KMS-11 (cell line): ENCODE results near the gene TSNAXIP1.
"Not testable (repeated sequence)": the region's sequence is repeated elsewhere in the genome, so short reads cannot be mapped to it uniquely, and the experiment has no call there.

Source experiments
- H2AFZ ChIP-seq: fragments of 200-600 bp; sonication (generic); 2 replicates; pipeline ENCODE4 v1.6.1; 2016; ENCODE audit warnings: antibody characterized with exemption, mixed run types, low read depth
- H3K27ac ChIP-seq: fragments of 200-600 bp; sonication (generic); 2 replicates; pipeline ENCODE4 v1.6.1; 2016; ENCODE audit warnings: mild to moderate bottlenecking, mixed run types
- H3K27me3 ChIP-seq: fragments of 200-600 bp; sonication (generic); 2 replicates; pipeline ENCODE4 v1.6.1; 2017; ENCODE audit warnings: mild to moderate bottlenecking, low read depth, mixed run types, moderate library complexity; ENCODE audit not compliant: insufficient read depth
- H3K36me3 ChIP-seq: fragments of 200-600 bp; sonication (generic); 2 replicates; pipeline ENCODE4 v1.6.1; 2017; ENCODE audit warnings: mild to moderate bottlenecking, mixed run types; ENCODE audit not compliant: insufficient read depth
- H3K4me1 ChIP-seq: fragments of 200-600 bp; sonication (generic); 2 replicates; pipeline ENCODE4 v1.6.1; 2016; ENCODE audit warnings: mild to moderate bottlenecking, low read depth, mixed run types; ENCODE audit not compliant: poor library complexity, severe bottlenecking
- H3K4me2 ChIP-seq: fragments of 200-600 bp; sonication (generic); 2 replicates; pipeline ENCODE4 v1.7.0; 2016; ENCODE audit warnings: mild to moderate bottlenecking, mixed run types
- H3K4me3 ChIP-seq: fragments of 200-600 bp; sonication (generic); IDR thresholded peaks from 2 replicates; pipeline ENCODE4 v1.6.1; 2017; ENCODE audit warnings: low read depth, low read length, mixed read lengths; ENCODE audit not compliant: insufficient read depth
- H3K79me2 ChIP-seq: fragments of 200-600 bp; sonication (generic); 2 replicates; pipeline ENCODE4 v1.6.1; 2016; ENCODE audit warnings: low read depth, mixed run types; ENCODE audit not compliant: insufficient read depth
- H3K9ac ChIP-seq: fragments of 200-600 bp; sonication (generic); 2 replicates; pipeline ENCODE4 v1.6.1; 2016; ENCODE audit warnings: mild to moderate bottlenecking, mixed run types
- H4K20me1 ChIP-seq: fragments of 200-600 bp; sonication (generic); 2 replicates; pipeline ENCODE4 v1.6.1; 2016; ENCODE audit warnings: mild to moderate bottlenecking, mixed run types; ENCODE audit not compliant: insufficient read depth
- CTCF ChIP-seq: fragments of 200-600 bp; sonication (generic); conservative IDR thresholded peaks from 2 replicates; pipeline ENCODE4 v1.6.1; 2017; ENCODE audit warnings: low read depth, mild to moderate bottlenecking, antibody characterized with exemption, low read length, moderate library complexity, mixed read lengths

Gene TSNAXIP1

GRCh38 chr16:67860589-67861398 is 54.1 kb downstream of the TSNAXIP1 start:
- no peaks in the 10 kb centered on the region for H3K36me3 ChIP-seq
- no peak overlapping the region for H3K4me3 ChIP-seq
- no peak for TF ChIP-seq CTCF
- no peak overlapping the region for H3K9ac ChIP-seq
- peaks cover 65% of the 10 kb centered on the region for H3K79me2 ChIP-seq
- H3K27ac ChIP-seq: no peak overlapping the region
- H3K4me2 ChIP-seq: no peak overlapping the region
- peaks cover 5% of the 10 kb centered on the region for H4K20me1 ChIP-seq
- H3K4me1 ChIP-seq: peaks cover 40% of the 10 kb centered on the region
- H2AFZ ChIP-seq: no peak overlapping the region
- no peaks in the 10 kb centered on the region for H3K27me3 ChIP-seq

GRCh38 chr16:67861877-67862276 is 55.2 kb downstream of the TSNAXIP1 start:
- Histone ChIP-seq H2AFZ (no peak overlapping the region), H4K20me1 (peaks cover 2% of the 10 kb centered on the region), H3K79me2 (peaks cover 54% of the 10 kb centered on the region), H3K36me3 (peaks cover 2% of the 10 kb centered on the region; the same call in 1 of the 2 replicates), H3K27ac (no peak overlapping the region), H3K4me3 (no peak overlapping the region), H3K9ac (no peak overlapping the region), H3K4me2 (no peak overlapping the region), H3K27me3 (no peaks in the 10 kb centered on the region), H3K4me1 (peaks cover 34% of the 10 kb centered on the region)
- TF ChIP-seq CTCF: no peak

GRCh38 chr16:67862623-67863583 is 56.2 kb downstream of the TSNAXIP1 start:
- Histone ChIP-seq H3K36me3 (peaks cover 4% of the 10 kb centered on the region; the same call in 1 of the 2 replicates), H3K27me3 (no peaks in the 10 kb centered on the region), H3K79me2 (peaks cover 44% of the 10 kb centered on the region), H3K9ac (no peak overlapping the region), H3K4me1 (peaks cover 24% of the 10 kb centered on the region), H3K4me3 (no peak overlapping the region), H3K27ac (no peak overlapping the region), H4K20me1 (no peaks in the 10 kb centered on the region), H2AFZ (no peak overlapping the region), H3K4me2 (no peak overlapping the region)
- TF ChIP-seq CTCF: no peak

- H3K4me2 ChIP-seq, H3K4me3 ChIP-seq, H4K20me1 ChIP-seq, H2AFZ ChIP-seq, H3K27ac ChIP-seq, H3K36me3 ChIP-seq, H3K9ac ChIP-seq, H3K27me3 ChIP-seq: not testable (repeated sequence)
- Histone ChIP-seq H3K79me2 (peaks cover 33% of the 10 kb centered on the region; the same call in 1 of the 2 replicates), H3K4me1 (peaks cover 24% of the 10 kb centered on the region)
These were observed 57.4 kb downstream of the TSNAXIP1 start for GRCh38 chr16:67864044-67864443.
